Esophagus muscularis mucosa (tissue), 4 donors: ENCODE data around the gene NOS1. TPM values are rescaled to one million over a fixed set of nuclear protein-coding genes. Genes with fewer than 3 reads are reported as not detected.

Source experiments
- DNase-seq: peaks from one replicate; pipeline ENCODE4 v3.0.0-alpha.2; 2017; ENCODE audit errors: extremely low spot score
- H3K27ac ChIP-seq, 4 donors: fragments of 200-600 bp; sonication (generic); replicated peaks in 1 of 4; 1 replicate in 3 of 4; 2 replicates in 1 of 4; pipeline ENCODE4 v1.5.1; 2016 to 2019; ENCODE audit warnings: mild to moderate bottlenecking in 1 of 4
- H3K27me3 ChIP-seq, 4 donors: fragments of 200-600 bp; sonication (generic); one replicate each; pipeline versions ENCODE4 v1.5.1 to v1.6.0; 2016 to 2019
- H3K36me3 ChIP-seq, 4 donors: fragments of 200-600 bp; sonication (generic); one replicate each; pipeline ENCODE4 v1.5.1; 2016 to 2019
- H3K4me1 ChIP-seq, 4 donors: fragments of 200-600 bp; sonication (generic); one replicate each; pipeline ENCODE4 v1.5.1; 2016 to 2019
- H3K4me3 ChIP-seq, 4 donors: fragments of 200-600 bp; sonication (generic); 1 replicate in 2 of 4; 2 replicates in 2 of 4; pipeline ENCODE4 v1.5.1; 2016 to 2019; ENCODE audit warnings: mild to moderate bottlenecking in 4 of 4, moderate library complexity in 1 of 4
- H3K9me3 ChIP-seq, 4 donors: fragments of 200-600 bp; sonication (generic); 1 replicate in 3 of 4; 2 replicates in 1 of 4; pipeline ENCODE4 v1.5.1; 2016 to 2019
- EP300 ChIP-seq: sonication (generic); formaldehyde crosslinking; IDR thresholded peaks from one replicate; pipeline ENCODE4 v1.6.1; 2017; ENCODE audit warnings: antibody characterized with exemption
- POLR2A ChIP-seq: fragments of 450-650 bp; IDR thresholded peaks from one replicate; pipeline ENCODE4 v1.6.1; 2017; ENCODE audit warnings: antibody characterized with exemption, moderate library complexity, mild to moderate bottlenecking, low read depth
- POLR2AphosphoS5 ChIP-seq, 2 donors: sonication (generic); formaldehyde crosslinking; IDR thresholded peaks; one replicate each; pipeline ENCODE4 v1.6.1; 2017; ENCODE audit warnings: antibody characterized with exemption in 2 of 2
- WGBS: methylation state at CpG from one replicate; pipeline ENCODE4 v1.1.5; 2018; 5-methylcytosine and 5-hydroxymethylcytosine counted together
- intact Hi-C: fragments of 100-400 bp; cut with DNase I; formaldehyde crosslinking; loops from one replicate; pipeline ENCODE4 v1.15.1; 2023
- total RNA-seq, 4 donors: library from RNA; depleted of rRNA; stranded (reverse); fragments of >200 nt; gene quantifications; one replicate each; pipeline versions ENCODE4 v1.1.0 to v1.2.1, GENCODE V29; 2016
- TF ChIP-seq, protein P1 (sequence below), 3 experiments: fragments of 200-600 bp in 2 of 3; fragments of 450-650 bp in 1 of 3; sonication (generic) in 2 of 3; IDR thresholded peaks; one replicate each; pipeline ENCODE4 v1.5.1; 2017 to 2019; ENCODE audit warnings: antibody characterized with exemption in 3 of 3, mild to moderate bottlenecking in 2 of 3, moderate library complexity in 1 of 3

Gene NOS1
- total RNA-seq, 4 donors from 2014 or later: 1.7 to 4.0 (median 3.1) TPM

DNA sequence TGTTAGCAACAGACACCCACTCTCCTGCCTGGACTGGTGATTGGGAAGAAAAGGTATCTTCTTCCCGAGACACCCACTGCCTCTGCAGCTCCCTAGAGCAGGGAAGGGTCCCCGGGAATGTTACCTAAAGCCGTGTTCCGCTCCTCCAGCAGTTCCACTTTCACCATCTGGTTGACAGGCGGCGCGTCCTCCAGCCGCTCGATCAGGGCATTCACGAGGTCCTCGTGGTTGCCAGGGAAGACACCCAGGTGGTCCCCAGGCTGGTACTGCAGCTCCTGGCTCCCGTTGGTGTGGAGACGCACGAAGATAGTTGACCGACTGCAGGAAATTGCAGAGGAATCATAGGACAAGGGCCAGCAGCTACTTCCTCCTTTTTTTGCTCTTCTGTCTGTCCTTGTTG, 127.0 kb downstream of the NOS1 start:
- no peak for TF ChIP-seq POLR2A
- TF ChIP-seq POLR2AphosphoS5 (IDR thresholded peaks at IDR 0.05): no peak
- TF ChIP-seq EP300: no peak
- TF ChIP-seq, protein P1, sequence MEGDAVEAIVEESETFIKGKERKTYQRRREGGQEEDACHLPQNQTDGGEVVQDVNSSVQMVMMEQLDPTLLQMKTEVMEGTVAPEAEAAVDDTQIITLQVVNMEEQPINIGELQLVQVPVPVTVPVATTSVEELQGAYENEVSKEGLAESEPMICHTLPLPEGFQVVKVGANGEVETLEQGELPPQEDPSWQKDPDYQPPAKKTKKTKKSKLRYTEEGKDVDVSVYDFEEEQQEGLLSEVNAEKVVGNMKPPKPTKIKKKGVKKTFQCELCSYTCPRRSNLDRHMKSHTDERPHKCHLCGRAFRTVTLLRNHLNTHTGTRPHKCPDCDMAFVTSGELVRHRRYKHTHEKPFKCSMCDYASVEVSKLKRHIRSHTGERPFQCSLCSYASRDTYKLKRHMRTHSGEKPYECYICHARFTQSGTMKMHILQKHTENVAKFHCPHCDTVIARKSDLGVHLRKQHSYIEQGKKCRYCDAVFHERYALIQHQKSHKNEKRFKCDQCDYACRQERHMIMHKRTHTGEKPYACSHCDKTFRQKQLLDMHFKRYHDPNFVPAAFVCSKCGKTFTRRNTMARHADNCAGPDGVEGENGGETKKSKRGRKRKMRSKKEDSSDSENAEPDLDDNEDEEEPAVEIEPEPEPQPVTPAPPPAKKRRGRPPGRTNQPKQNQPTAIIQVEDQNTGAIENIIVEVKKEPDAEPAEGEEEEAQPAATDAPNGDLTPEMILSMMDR (IDR thresholded peaks at IDR 0.05): no peak
- Histone ChIP-seq H3K9me3 (no peaks in the 10 kb centered on the region), H3K4me1 (no peaks in the 10 kb centered on the region), H3K27me3 (peaks cover 0 to 52% (median 0%) of the 10 kb centered on the region in 4 donors), H3K27ac (no peak overlapping the region), H3K36me3 (no peaks in the 10 kb centered on the region), H3K4me3 (no peak overlapping the region)
- no peak for DNase-seq
- intact Hi-C loops: no loop called here
- 88% methylated on average over 9 of the region's 15 CpGs for WGBS

DNA sequence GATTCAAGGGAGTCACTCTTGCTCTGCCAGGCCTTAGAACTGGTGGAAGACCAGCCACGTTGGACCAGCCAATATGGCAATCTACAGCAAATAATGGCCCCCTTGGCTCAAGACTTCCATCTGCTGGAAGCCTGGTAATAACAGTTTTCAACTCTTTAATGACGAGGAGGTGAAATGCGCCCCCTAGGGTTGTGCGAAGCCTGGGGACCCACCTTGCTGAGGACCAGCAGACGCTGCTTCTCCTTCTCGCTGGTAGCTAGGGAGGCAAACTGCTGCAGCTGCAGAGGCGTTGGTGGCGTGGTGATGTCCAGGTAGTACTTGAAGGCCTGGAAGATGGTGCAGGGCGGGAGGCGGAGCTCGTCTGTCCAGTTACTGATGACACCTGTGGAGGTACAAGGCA, 129.7 kb downstream of the NOS1 start:
- intact Hi-C loops: no loop called here
- Histone ChIP-seq H3K4me1 (no peaks in the 10 kb centered on the region), H3K4me3 (no peak overlapping the region), H3K27ac (no peak overlapping the region), H3K36me3 (no peaks in the 10 kb centered on the region), H3K27me3 (peaks cover 0 to 64% (median 0%) of the 10 kb centered on the region in 4 donors), H3K9me3 (no peaks in the 10 kb centered on the region)
- WGBS: 88% methylated on average over 10 of the region's 11 CpGs
- TF ChIP-seq, protein P1 (IDR thresholded peaks at IDR 0.05): no peak
- no peak for TF ChIP-seq EP300
- no peak for TF ChIP-seq POLR2A
- no peak for TF ChIP-seq POLR2AphosphoS5 (IDR thresholded peaks at IDR 0.05)
- no peak for DNase-seq

DNA sequence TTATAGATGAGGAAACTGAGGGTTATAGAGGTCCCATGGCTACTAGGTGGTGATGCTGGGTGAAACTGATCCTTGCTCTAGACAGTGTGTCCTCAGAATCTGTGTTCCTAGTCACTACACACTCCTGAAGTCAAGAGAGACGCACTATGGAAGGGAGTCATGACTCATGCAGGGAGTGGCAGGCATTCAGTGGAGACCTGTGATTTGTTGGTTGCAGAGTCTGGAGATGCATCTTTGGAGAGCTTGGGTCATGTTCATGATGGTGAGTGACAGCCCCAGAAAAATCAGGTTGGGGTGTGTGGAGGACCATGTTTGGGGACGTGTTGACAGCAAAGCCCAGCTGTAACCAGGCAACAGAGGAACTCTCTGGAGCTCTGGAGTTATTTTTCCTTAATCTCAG, 133.2 kb downstream of the NOS1 start:
- peaks cover 0 to 41% (median 0%) of the 10 kb centered on the region in 4 donors for H3K27me3 ChIP-seq
- TF ChIP-seq POLR2A (no peak), POLR2AphosphoS5 (IDR thresholded peaks at IDR 0.05) (no peak), EP300 (no peak)
- TF ChIP-seq, protein P1 (IDR thresholded peaks at IDR 0.05): no peak
- intact Hi-C loops: no loop called here
- no peak for DNase-seq
- 52% methylated on average over 2 of the region's 2 CpGs for WGBS
- no peak overlapping the region for H3K27ac ChIP-seq
- H3K9me3 ChIP-seq: no peaks in the 10 kb centered on the region
- H3K4me3 ChIP-seq: no peak overlapping the region
- no peaks in the 10 kb centered on the region for H3K36me3 ChIP-seq
- H3K4me1 ChIP-seq: no peaks in the 10 kb centered on the region

DNA sequence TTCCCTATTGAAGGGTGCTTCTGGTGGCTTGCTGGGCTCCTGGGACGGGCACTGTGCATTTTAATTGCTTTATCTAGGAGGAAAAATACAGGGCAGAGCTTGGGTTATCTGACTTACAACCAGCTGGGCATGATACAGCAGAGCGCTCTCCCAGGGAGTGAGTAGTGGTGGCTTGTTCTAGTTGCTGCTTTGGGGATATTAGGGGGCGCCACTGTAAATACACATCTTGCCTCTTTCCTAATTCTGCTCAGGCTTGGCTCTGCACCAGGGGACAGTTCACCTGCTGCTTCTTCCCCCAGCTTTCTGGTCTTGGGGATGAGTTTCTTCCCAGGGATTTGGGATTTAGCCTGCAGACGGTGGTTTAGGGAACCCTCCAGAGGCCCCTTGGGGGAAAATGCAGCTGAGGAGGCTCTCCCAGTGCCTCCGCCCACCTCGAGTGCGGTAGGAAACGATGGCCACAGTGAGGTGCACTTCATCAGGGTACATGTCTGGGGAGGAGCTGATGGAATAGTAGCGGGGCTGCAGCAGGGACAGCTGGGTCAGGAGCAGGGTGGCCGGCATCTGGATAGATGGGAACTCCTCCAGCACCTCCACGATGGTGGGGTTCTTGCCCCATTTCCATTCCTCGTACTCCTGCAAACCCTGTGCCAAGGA, 134.3 kb downstream of the NOS1 start:
- no peaks in the 10 kb centered on the region for H3K4me1 ChIP-seq
- TF ChIP-seq EP300 (no peak), POLR2AphosphoS5 (IDR thresholded peaks at IDR 0.05) (no peak), POLR2A (no peak)
- TF ChIP-seq, protein P1 (IDR thresholded peaks at IDR 0.05): no peak
- H3K27me3 ChIP-seq: peaks cover 0 to 39% (median 0%) of the 10 kb centered on the region in 4 donors
- 55% methylated on average over 12 of the region's 12 CpGs for WGBS
- no peaks in the 10 kb centered on the region for H3K9me3 ChIP-seq
- no peak overlapping the region for H3K27ac ChIP-seq
- intact Hi-C loops: no loop called here
- no peak overlapping the region for H3K4me3 ChIP-seq
- DNase-seq: no peak
- H3K36me3 ChIP-seq: no peaks in the 10 kb centered on the region

DNA sequence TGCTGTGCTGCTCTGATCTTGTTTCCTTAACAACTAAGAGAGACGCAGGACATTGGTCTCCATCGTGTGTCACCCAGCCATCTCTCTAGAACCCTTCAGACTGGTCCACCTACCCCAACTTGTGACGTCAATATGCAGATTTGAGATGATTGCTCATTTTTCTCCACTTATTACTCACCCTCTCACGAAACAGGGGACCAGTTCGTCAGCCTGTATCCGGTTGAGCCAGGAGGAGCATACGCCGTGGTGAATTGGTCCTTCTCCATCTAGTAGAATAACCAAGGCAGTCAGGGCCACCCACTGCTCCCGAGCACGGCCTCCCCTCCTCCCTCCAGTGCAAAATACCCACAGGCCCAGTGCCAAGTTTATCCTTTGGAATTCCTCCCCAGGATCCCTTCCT, 134.9 kb downstream of the NOS1 start:
- H3K27ac ChIP-seq: no peak overlapping the region
- H3K4me1 ChIP-seq: no peaks in the 10 kb centered on the region
- intact Hi-C loops: no loop called here
- no peaks in the 10 kb centered on the region for H3K9me3 ChIP-seq
- H3K4me3 ChIP-seq: no peak overlapping the region
- H3K36me3 ChIP-seq: no peaks in the 10 kb centered on the region
- TF ChIP-seq POLR2A (no peak), EP300 (no peak), POLR2AphosphoS5 (IDR thresholded peaks at IDR 0.05) (no peak)
- TF ChIP-seq, protein P1 (IDR thresholded peaks at IDR 0.05): no peak
- WGBS: 85% methylated on average over 10 of the region's 10 CpGs
- peaks cover 0 to 34% (median 0%) of the 10 kb centered on the region in 4 donors for H3K27me3 ChIP-seq
- no peak for DNase-seq
